ENCODE results near the gene MMP24OS.

Gene MMP24OS

GRCh38 chr20:35305682-35306556, 28.0 kb upstream of the MMP24OS start:
- DNase-seq, result peak; percentile 84 to 89

GRCh38 chr20:35304956-35305355, 27.0 kb upstream of the MMP24OS start:
- no peak for DNase-seq

- DNase-seq, result peak; percentile 87 to 91
These were observed 26.0 kb upstream of the MMP24OS start for GRCh38 chr20:35303735-35304491.

GRCh38 chr20:35303382-35303734, 25.4 kb upstream of the MMP24OS start:
- DNase-seq, result no peak

- no peak for DNase-seq
These were observed 24.8 kb upstream of the MMP24OS start for GRCh38 chr20:35302421-35303335.

- DNase-seq, result no peak
These were observed 23.5 kb upstream of the MMP24OS start for GRCh38 chr20:35301426-35301825.

- DNase-seq, result no peak
These were observed 22.7 kb upstream of the MMP24OS start for GRCh38 chr20:35300469-35301262.

- no peak for DNase-seq
These were observed 21.9 kb upstream of the MMP24OS start for GRCh38 chr20:35299780-35300179.

GRCh38 chr20:35298264-35298663, 20.3 kb upstream of the MMP24OS start:
- DNase-seq, result no peak

- no peak for DNase-seq
These were observed 19.8 kb upstream of the MMP24OS start for GRCh38 chr20:35297740-35298139.

GRCh38 chr20:35297155-35297554, 19.2 kb upstream of the MMP24OS start:
- no peak for DNase-seq

GRCh38 chr20:35296101-35296554, 18.2 kb upstream of the MMP24OS start:
- no peak for DNase-seq

GRCh38 chr20:35295674-35296073, 17.8 kb upstream of the MMP24OS start:
- no peak for DNase-seq

GRCh38 chr20:35295058-35295457, 17.1 kb upstream of the MMP24OS start:
- no peak for DNase-seq

GRCh38 chr20:35294293-35294685, 16.4 kb upstream of the MMP24OS start:
- no peak for DNase-seq

- no peak for DNase-seq
These were observed 15.7 kb upstream of the MMP24OS start for GRCh38 chr20:35293303-35294292.

GRCh38 chr20:35292504-35293285, 14.8 kb upstream of the MMP24OS start:
- no peak for DNase-seq

GRCh38 chr20:35291654-35292503, 14.0 kb upstream of the MMP24OS start, which contains the start of gene FAM83C:
Gene FAM83C (minus strand): TSS chr20:35292425. CDS start chr20:35292304, 121 bp downstream.
- no peak for DNase-seq

- no peak for DNase-seq
These were observed 13.0 kb upstream of the MMP24OS start for GRCh38 chr20:35290887-35291417.

All from activated CD4-positive, alpha-beta T cell treated with anti-CD3 and anti-CD28 coated beads, Interleukin-2, amount 50 U/mL, for 48 hours (primary cell).